ENCODE data around the gene NT5M.

GRCh38 chr17:17388657-17389496 is 85.7 kb downstream of the NT5M start:
- TF ChIP-seq CTCF (IDR thresholded peaks at IDR 0.05) (no peak), POLR2A (IDR thresholded peaks at IDR 0.05) (no peak)
